GM10248 (cell line): Measurements from ENCODE around the gene FKRP.

ENCODE experiments used
- CTCF ChIA-PET: fragments of 300-600 bp; sonication (Branson Sonifier 250); formaldehyde crosslinking; extraction: SDS; loops from one replicate; lab custom pipeline; 2021; ENCODE audit warnings: antibody characterized with exemption; lab: Yijun Ruan, JAX
- POLR2A ChIA-PET: fragments of 350-650 bp; sonication (Branson Sonifier 250); formaldehyde crosslinking; extraction: SDS; loops from one replicate; lab custom pipeline; 2020; ENCODE audit warnings: antibody characterized with exemption; lab: Yijun Ruan, JAX
- DNase-seq: peaks from one replicate; pipeline ENCODE4 v3.0.0; 2012; ENCODE audit errors: extremely low spot score
- CTCF ChIP-seq: IDR thresholded peaks from 2 replicates; pipeline ENCODE4 v1.5.1; 2012; ENCODE audit warnings: mild to moderate bottlenecking, low read depth; ENCODE audit errors: extremely low read depth, missing control alignments, control extremely low read depth

The FKRP gene

GRCh38 chr19:46745521-46746280 lies at the start of gene FKRP:
Gene FKRP (plus strand): TSS chr19:46746057. CDS start chr19:46755451, 9,394 bp downstream.
- POLR2A ChIA-PET, result interaction anchor here (1.1 kb wide), 1 partner anchor 10 kb away, joined by 3 read pairs; no protein-coding TSS in a partner anchor
- DNase-seq, result peak; percentile 68
- CTCF ChIA-PET, result interaction anchor here (1.2 to 1.9 kb wide), 2 partner anchors 10 to 12 kb away, joined by 4 to 5 read pairs; no protein-coding TSS in a partner anchor

GRCh38 chr19:46696866-46697203 lies 49.0 kb upstream of the FKRP start:
- ChIA-PET CTCF (interaction anchor here (1.1 to 5.6 kb wide), 4 partner anchors 8 to 59 kb away, joined by 3 to 39 read pairs (median 4); no protein-coding TSS in a partner anchor), POLR2A (no interaction called here)
- TF ChIP-seq CTCF, result no peak
- no peak for DNase-seq

More at GRCh38 chr19:46745521-46746280, at the start of gene FKRP:
- no peak for TF ChIP-seq CTCF

GRCh38 chr19:46697204-46697960 lies 48.5 kb upstream of the FKRP start:
- ChIA-PET CTCF (interaction anchor here (1.1 to 5.6 kb wide), 4 partner anchors 7 to 60 kb away, joined by 3 to 39 read pairs (median 4); no protein-coding TSS in a partner anchor), POLR2A (no interaction called here)
- DNase-seq, result peak; percentile 35
- TF ChIP-seq CTCF, result no peak

GRCh38 chr19:46698395-46699321 lies 47.2 kb upstream of the FKRP start:
- ChIA-PET CTCF (no interaction called here), POLR2A (no interaction called here)
- TF ChIP-seq CTCF, result no peak
- no peak for DNase-seq

- TF ChIP-seq CTCF, result no peak
- no peak for DNase-seq
- ChIA-PET CTCF (no interaction called here), POLR2A (no interaction called here)
Observed at GRCh38 chr19:46700704-46701103, 45.2 kb upstream of the FKRP start.
